IPS-20b (cell line): Measurements from ENCODE around the gene KRTAP10-5.
A peak's percentile ranks its signal among the peaks of the same experiment; 100 is the strongest.
"Not testable (repeated sequence)": the region's sequence is repeated elsewhere in the genome, so short reads cannot be mapped to it uniquely, and the experiment has no call there.

Experiments
- H3K27ac ChIP-seq: one replicate; pipeline ENCODE4 v1.5.1; 2013; ENCODE audit warnings: low read length
- H3K27me3 ChIP-seq: 2 replicates; pipeline ENCODE4 v1.6.1; 2013; ENCODE audit warnings: mild to moderate bottlenecking, low read length, inconsistent platforms; ENCODE audit not compliant: insufficient read depth
- H3K36me3 ChIP-seq: 2 replicates; pipeline ENCODE4 v1.6.1; 2013; ENCODE audit warnings: low read depth, mild to moderate bottlenecking, inconsistent platforms, low read length, moderate library complexity; ENCODE audit not compliant: insufficient read depth
- H3K4me1 ChIP-seq: 2 replicates; pipeline ENCODE4 v1.6.1; 2013; ENCODE audit warnings: mild to moderate bottlenecking, control low read depth, inconsistent platforms, low read length, moderate library complexity; ENCODE audit not compliant: insufficient read depth
- H3K4me3 ChIP-seq: 2 replicates; pipeline ENCODE4 v1.5.1; 2013; ENCODE audit warnings: mild to moderate bottlenecking, low read length, inconsistent platforms
- H3K9ac ChIP-seq: 2 replicates; pipeline ENCODE4 v1.6.1; 2013; ENCODE audit warnings: low read depth, mild to moderate bottlenecking, inconsistent platforms, low read length, moderate library complexity
- H3K9me3 ChIP-seq: 2 replicates; pipeline ENCODE4 v1.6.1; 2013; ENCODE audit warnings: mild to moderate bottlenecking, low read depth, low read length, inconsistent platforms; ENCODE audit not compliant: insufficient read depth

Gene KRTAP10-5

GRCh38 chr21:44606495-44606894 lies 26.1 kb upstream of the KRTAP10-5 start:
- H3K27ac ChIP-seq, result no peak overlapping the region
- no peaks in the 10 kb centered on the region for H3K36me3 ChIP-seq
- H3K4me3 ChIP-seq, result no peak overlapping the region
- H3K9ac ChIP-seq, result no peak overlapping the region
- H3K27me3 ChIP-seq, result no peaks in the 10 kb centered on the region
- H3K9me3 ChIP-seq, result peaks cover 18% of the 10 kb centered on the region
- H3K4me1 ChIP-seq, result no peaks in the 10 kb centered on the region

GRCh38 chr21:44603911-44604310 lies 23.5 kb upstream of the KRTAP10-5 start:
- Histone ChIP-seq H3K9me3 (peaks cover 4% of the 10 kb centered on the region; the same call in 1 of the 2 replicates), H3K4me1 (no peaks in the 10 kb centered on the region), H3K27ac (no peak overlapping the region), H3K4me3 (no peak overlapping the region), H3K9ac (no peak overlapping the region), H3K36me3 (no peaks in the 10 kb centered on the region), H3K27me3 (no peaks in the 10 kb centered on the region)

- Histone ChIP-seq H3K27me3 (no peaks in the 10 kb centered on the region), H3K4me3 (no peak overlapping the region), H3K27ac (no peak overlapping the region), H3K36me3 (no peaks in the 10 kb centered on the region), H3K9ac (no peak overlapping the region), H3K4me1 (peaks cover 4% of the 10 kb centered on the region; the same call in 1 of the 2 replicates), H3K9me3 (peaks cover 4% of the 10 kb centered on the region; the same call in 1 of the 2 replicates)
Observed at GRCh38 chr21:44603109-44603875, 22.9 kb upstream of the KRTAP10-5 start.

GRCh38 chr21:44602463-44602850 lies 22.1 kb upstream of the KRTAP10-5 start:
- Histone ChIP-seq H3K36me3 (no peaks in the 10 kb centered on the region), H3K27me3 (no peaks in the 10 kb centered on the region), H3K4me1 (peaks cover 5% of the 10 kb centered on the region; the same call in 1 of the 2 replicates), H3K4me3 (no peak overlapping the region), H3K27ac (no peak overlapping the region), H3K9me3 (peaks cover 4% of the 10 kb centered on the region; the same call in 1 of the 2 replicates), H3K9ac (no peak overlapping the region)

GRCh38 chr21:44601596-44602462 lies 21.4 kb upstream of the KRTAP10-5 start:
- Histone ChIP-seq H3K4me3 (no peak overlapping the region), H3K4me1 (peaks cover 5% of the 10 kb centered on the region; the same call in 1 of the 2 replicates), H3K27ac (no peak overlapping the region), H3K9me3 (peaks cover 4% of the 10 kb centered on the region; the same call in 1 of the 2 replicates), H3K27me3 (no peaks in the 10 kb centered on the region), H3K9ac (no peak overlapping the region), H3K36me3 (no peaks in the 10 kb centered on the region)

- not testable (repeated sequence) for H3K4me1 ChIP-seq, H3K36me3 ChIP-seq, H3K9me3 ChIP-seq, H3K4me3 ChIP-seq, H3K9ac ChIP-seq, H3K27me3 ChIP-seq, H3K27ac ChIP-seq
Observed at GRCh38 chr21:44601091-44601490, 20.7 kb upstream of the KRTAP10-5 start.

- not testable (repeated sequence) for H3K4me1 ChIP-seq, H3K27me3 ChIP-seq, H3K9me3 ChIP-seq, H3K4me3 ChIP-seq, H3K9ac ChIP-seq, H3K36me3 ChIP-seq, H3K27ac ChIP-seq
Observed at GRCh38 chr21:44600118-44600978, 19.9 kb upstream of the KRTAP10-5 start, which contains the start of gene KRTAP10-7. KRTAP10-7 (plus strand) TSS chr21:44600597; CDS start chr21:44600622, 25 bp downstream.

- H3K4me3 ChIP-seq, result no peak overlapping the region
- H3K36me3 ChIP-seq, result no peaks in the 10 kb centered on the region
- H3K9ac ChIP-seq, result no peak overlapping the region
- H3K9me3 ChIP-seq, result peaks cover 2% of the 10 kb centered on the region; the same call in 1 of the 2 replicates
- H3K4me1 ChIP-seq, result peaks cover 5% of the 10 kb centered on the region; the same call in 1 of the 2 replicates
- no peak overlapping the region for H3K27ac ChIP-seq
- no peaks in the 10 kb centered on the region for H3K27me3 ChIP-seq
Observed at GRCh38 chr21:44599264-44600029, 19.0 kb upstream of the KRTAP10-5 start.

- Histone ChIP-seq H3K4me3 (no peak overlapping the region), H3K9ac (peak overlapping the region; percentile 1; the same call in 1 of the 2 replicates), H3K27ac (no peak overlapping the region), H3K27me3 (no peaks in the 10 kb centered on the region), H3K36me3 (no peaks in the 10 kb centered on the region), H3K9me3 (no peaks in the 10 kb centered on the region), H3K4me1 (peaks cover 9% of the 10 kb centered on the region; the same call in 1 of the 2 replicates)
Observed at GRCh38 chr21:44598061-44598460, 17.7 kb upstream of the KRTAP10-5 start.

GRCh38 chr21:44596068-44596725 lies 15.8 kb upstream of the KRTAP10-5 start:
- H3K27me3 ChIP-seq, result no peaks in the 10 kb centered on the region
- no peaks in the 10 kb centered on the region for H3K9me3 ChIP-seq
- no peak overlapping the region for H3K9ac ChIP-seq
- H3K36me3 ChIP-seq, result no peaks in the 10 kb centered on the region
- H3K4me3 ChIP-seq, result no peak overlapping the region
- H3K27ac ChIP-seq, result no peak overlapping the region
- peaks cover 13% of the 10 kb centered on the region; the same call in 1 of the 2 replicates for H3K4me1 ChIP-seq
